Astrocyte (in vitro differentiated cells and primary cell): ENCODE data around the gene TMEM273. TPM values are rescaled to one million over a fixed set of nuclear protein-coding genes. Genes with fewer than 3 reads are reported as not detected.
"Not testable (repeated sequence)": the region's sequence is repeated elsewhere in the genome, so short reads cannot be mapped to it uniquely, and the experiment has no call there.

Source experiments
- DNase-seq: peaks from one replicate; pipeline ENCODE4 v3.0.0-alpha.2; 2010; ENCODE audit warnings: low read depth
- FAIRE-seq: peaks from 2 replicates; lab custom pipeline; 2011; peaks lifted over from hg19 to GRCh38; lab: Jason Lieb, UNC
- H2AFZ ChIP-seq: 2 replicates; pipeline ENCODE4 v1.6.0; 2012; ENCODE audit warnings: low read depth, low read length, inconsistent platforms
- H3K27ac ChIP-seq: 2 replicates; pipeline ENCODE4 v1.5.1; 2011; ENCODE audit warnings: low read depth, low read length, inconsistent platforms
- H3K27me3 ChIP-seq: 2 replicates; pipeline ENCODE4 v1.6.0; 2011; ENCODE audit warnings: low read length, inconsistent platforms; ENCODE audit not compliant: insufficient read depth
- H3K36me3 ChIP-seq: 2 replicates; pipeline ENCODE4 v1.5.1; 2011; ENCODE audit warnings: low read length, inconsistent platforms; ENCODE audit not compliant: insufficient read depth
- H3K4me1 ChIP-seq: 2 replicates; pipeline ENCODE4 v1.5.1; 2011; ENCODE audit warnings: low read length, inconsistent platforms; ENCODE audit not compliant: insufficient read depth
- H3K4me2 ChIP-seq: 2 replicates; pipeline ENCODE4 v1.6.0; 2012; ENCODE audit warnings: low read length, inconsistent platforms
- H3K4me3 ChIP-seq: 2 replicates; pipeline ENCODE4 v1.5.1; 2011; ENCODE audit warnings: low read depth, mild to moderate bottlenecking, low read length, inconsistent platforms; ENCODE audit not compliant: insufficient read depth
- H3K79me2 ChIP-seq: 2 replicates; pipeline ENCODE4 v1.6.0; 2012; ENCODE audit warnings: mild to moderate bottlenecking, low read length, inconsistent platforms; ENCODE audit not compliant: insufficient read depth
- H3K9ac ChIP-seq: 2 replicates; pipeline ENCODE4 v1.6.0; 2012; ENCODE audit warnings: mild to moderate bottlenecking, low read length, inconsistent platforms
- H3K9me3 ChIP-seq: 2 replicates; pipeline ENCODE4 v1.5.1; 2012; ENCODE audit warnings: low read depth, mild to moderate bottlenecking, low read length, inconsistent platforms; ENCODE audit not compliant: insufficient read depth
- H4K20me1 ChIP-seq: 2 replicates; pipeline ENCODE4 v1.6.0; 2012; ENCODE audit warnings: low read length, inconsistent platforms; ENCODE audit not compliant: insufficient read depth
- H3K27ac Mint-ChIP-seq: one replicate; pipeline ENCODE4 v1.8.0; 2021; ENCODE audit warnings: mild to moderate bottlenecking, mixed read lengths; ENCODE audit not compliant: unreplicated experiment
- H3K27me3 Mint-ChIP-seq: one replicate; pipeline ENCODE4 v1.8.0; 2021; ENCODE audit warnings: low read depth, mixed read lengths; ENCODE audit not compliant: unreplicated experiment
- H3K36me3 Mint-ChIP-seq: one replicate; pipeline ENCODE4 v1.8.0; 2021; ENCODE audit warnings: low read depth, mixed read lengths; ENCODE audit not compliant: unreplicated experiment
- H3K4me1 Mint-ChIP-seq: one replicate; pipeline ENCODE4 v1.8.0; 2021; ENCODE audit warnings: low read depth, mixed read lengths; ENCODE audit not compliant: unreplicated experiment
- H3K4me3 Mint-ChIP-seq: one replicate; pipeline ENCODE4 v1.8.0; 2021; ENCODE audit warnings: mild to moderate bottlenecking, moderate library complexity, mixed read lengths; ENCODE audit not compliant: unreplicated experiment
- H3K9me3 Mint-ChIP-seq: one replicate; pipeline ENCODE4 v1.8.0; 2021; ENCODE audit warnings: mild to moderate bottlenecking, mixed read lengths; ENCODE audit not compliant: unreplicated experiment
- CTCF ChIP-seq: IDR thresholded peaks from 2 replicates; pipeline ENCODE4 v1.5.1; 2011; ENCODE audit warnings: low read depth, mild to moderate bottlenecking, inconsistent platforms, low read length, moderate library complexity; ENCODE audit not compliant: insufficient read depth
- EZH2 ChIP-seq: IDR thresholded peaks from 2 replicates; pipeline ENCODE4 v1.6.1; 2012; ENCODE audit warnings: mild to moderate bottlenecking, low read length, inconsistent platforms; ENCODE audit not compliant: insufficient read depth
- total RNA-seq: library from RNA; stranded (reverse); gene quantifications from 2 replicates; pipeline ENCODE4 v1.2.1, GENCODE V29; 2021

The TMEM273 gene
- total RNA-seq, 1 donor from 2014 or later = not detected

- Mint-ChIP-seq H3K27ac (no peak overlapping the region), H3K36me3 (no peaks in the 10 kb centered on the region), H3K9me3 (no peaks in the 10 kb centered on the region), H3K27me3 (peaks cover 14% of the 10 kb centered on the region), H3K4me1 (no peaks in the 10 kb centered on the region), H3K4me3 (no peak overlapping the region)
- no peaks in the 10 kb centered on the region for H3K36me3 ChIP-seq
- H3K27me3 ChIP-seq = no peaks in the 10 kb centered on the region
- H3K27ac ChIP-seq = no peak overlapping the region
- no peaks in the 10 kb centered on the region for H3K9me3 ChIP-seq
- no peak overlapping the region for H3K4me3 ChIP-seq
- no peak overlapping the region for H2AFZ ChIP-seq
- H3K9ac ChIP-seq = no peak overlapping the region
- FAIRE-seq = no peak
- no peak overlapping the region for H3K4me2 ChIP-seq
- no peak for TF ChIP-seq EZH2
- no peak for TF ChIP-seq CTCF
- H4K20me1 ChIP-seq = no peaks in the 10 kb centered on the region
- H3K4me1 ChIP-seq = no peaks in the 10 kb centered on the region
- H3K79me2 ChIP-seq = no peaks in the 10 kb centered on the region
- no peak for DNase-seq
These were observed 14.1 kb upstream of the TMEM273 start for GRCh38 chr10:49202266-49202665.

- DNase-seq (no peak), FAIRE-seq (no peak)
- Histone ChIP-seq H3K27me3 (no peaks in the 10 kb centered on the region), H3K27ac (no peak overlapping the region), H3K9me3 (no peaks in the 10 kb centered on the region), H3K79me2 (no peaks in the 10 kb centered on the region), H3K36me3 (no peaks in the 10 kb centered on the region), H3K4me3 (no peak overlapping the region), H2AFZ (no peak overlapping the region), H3K4me2 (no peak overlapping the region), H3K4me1 (no peaks in the 10 kb centered on the region), H3K9ac (no peak overlapping the region), H4K20me1 (no peaks in the 10 kb centered on the region)
- no peaks in the 10 kb centered on the region for H3K36me3 Mint-ChIP-seq
- peaks cover 2% of the 10 kb centered on the region for H3K9me3 Mint-ChIP-seq
- TF ChIP-seq CTCF (no peak), EZH2 (no peak)
- H3K27ac Mint-ChIP-seq = no peak overlapping the region
- H3K4me3 Mint-ChIP-seq = no peak overlapping the region
- H3K4me1 Mint-ChIP-seq = no peaks in the 10 kb centered on the region
- H3K27me3 Mint-ChIP-seq = peaks cover 6% of the 10 kb centered on the region
These were observed 12.7 kb upstream of the TMEM273 start for GRCh38 chr10:49200854-49201253.

- H3K4me3 Mint-ChIP-seq = no peak overlapping the region
- no peaks in the 10 kb centered on the region for H3K9me3 ChIP-seq
- H3K4me1 Mint-ChIP-seq = no peaks in the 10 kb centered on the region
- H3K27me3 ChIP-seq = peaks cover 2% of the 10 kb centered on the region
- DNase-seq (no peak), FAIRE-seq (no peak)
- H3K36me3 Mint-ChIP-seq = no peaks in the 10 kb centered on the region
- no peak overlapping the region for H3K9ac ChIP-seq
- no peak overlapping the region for H3K27ac Mint-ChIP-seq
- H2AFZ ChIP-seq = no peak overlapping the region
- TF ChIP-seq CTCF (no peak), EZH2 (no peak)
- no peaks in the 10 kb centered on the region for H3K4me1 ChIP-seq
- H3K27ac ChIP-seq = no peak overlapping the region
- no peaks in the 10 kb centered on the region for H3K79me2 ChIP-seq
- H3K9me3 Mint-ChIP-seq = peaks cover 2% of the 10 kb centered on the region
- H3K27me3 Mint-ChIP-seq = no peaks in the 10 kb centered on the region
- no peak overlapping the region for H3K4me2 ChIP-seq
- H4K20me1 ChIP-seq = no peaks in the 10 kb centered on the region
- no peaks in the 10 kb centered on the region for H3K36me3 ChIP-seq
- no peak overlapping the region for H3K4me3 ChIP-seq
These were observed 9.0 kb upstream of the TMEM273 start for GRCh38 chr10:49197171-49197570.

- not testable (repeated sequence) for H3K27ac ChIP-seq, H3K9ac ChIP-seq, H3K27me3 ChIP-seq, H3K36me3 Mint-ChIP-seq, H3K4me1 Mint-ChIP-seq, H3K4me3 Mint-ChIP-seq, H3K36me3 ChIP-seq, H3K4me3 ChIP-seq, H3K27ac Mint-ChIP-seq, FAIRE-seq, H4K20me1 ChIP-seq, H3K4me2 ChIP-seq, H2AFZ ChIP-seq, H3K9me3 Mint-ChIP-seq, H3K79me2 ChIP-seq, H3K27me3 Mint-ChIP-seq, DNase-seq, H3K4me1 ChIP-seq, H3K9me3 ChIP-seq
These were observed 7.7 kb upstream of the TMEM273 start for GRCh38 chr10:49195864-49196263.
